Esophagus (tissue), 2 donors: ENCODE measurements around the gene RASA4. TPM values are rescaled to one million over a fixed set of nuclear protein-coding genes. Genes with fewer than 3 reads are reported as not detected.
A peak's percentile ranks its signal among the peaks of the same experiment; 100 is the strongest.
"Not testable (repeated sequence)": the region's sequence is repeated elsewhere in the genome, so short reads cannot be mapped to it uniquely, and the experiment has no call there.

Source experiments
- H3K27ac ChIP-seq, 2 donors: one replicate each; pipeline ENCODE4 v1.5.1; 2013; ENCODE audit warnings: low read depth in 2 of 2, mild to moderate bottlenecking in 2 of 2, inconsistent platforms in 1 of 2, low read length in 1 of 2, moderate library complexity in 1 of 2
- H3K27me3 ChIP-seq, 2 donors: one replicate each; pipeline ENCODE4 v1.6.1; 2013; ENCODE audit warnings: low read length in 2 of 2, control low read depth in 1 of 2, mild to moderate bottlenecking in 1 of 2; ENCODE audit not compliant: insufficient read depth in 2 of 2, control insufficient read depth in 1 of 2
- H3K36me3 ChIP-seq, 2 donors: one replicate each; pipeline ENCODE4 v1.6.1; 2013; ENCODE audit warnings: low read length in 1 of 2; ENCODE audit not compliant: control insufficient read depth in 2 of 2, insufficient read depth in 2 of 2
- H3K4me1 ChIP-seq, 2 donors: one replicate each; pipeline ENCODE4 v1.6.1; 2013; ENCODE audit warnings: low read length in 1 of 2; ENCODE audit not compliant: control insufficient read depth in 2 of 2, insufficient read depth in 2 of 2
- H3K4me3 ChIP-seq, 2 donors: one replicate each; pipeline ENCODE4 v1.5.1; 2013; ENCODE audit warnings: low read length in 2 of 2, mild to moderate bottlenecking in 2 of 2, low read depth in 1 of 2, moderate library complexity in 1 of 2
- H3K9me3 ChIP-seq, 2 donors: one replicate each; pipeline ENCODE4 v1.6.1; 2013; ENCODE audit warnings: mild to moderate bottlenecking in 2 of 2, low read depth in 1 of 2, low read length in 1 of 2, moderate library complexity in 1 of 2; ENCODE audit not compliant: control insufficient read depth in 2 of 2, insufficient read depth in 1 of 2
- WGBS, 2 donors: extraction: QIAGEN DNeasy Blood & Tissue Kit; methylation state at CpG; one replicate each; pipeline ENCODE4 v1.1.7; 2013; 5-methylcytosine and 5-hydroxymethylcytosine counted together
- polyA plus RNA-seq, 2 donors: library from polyadenylated mRNA; stranded (reverse); fragments of 200-250 nt; gene quantifications; one replicate each; pipeline ENCODE4 v1.2.3, GENCODE V29; 2013
- donor health status: healthy with polysubstance abuse.
- donor health status: Bipolar disorder and iron deficiency.

The RASA4 gene
- polyA plus RNA-seq, 2 donors, result 13.0 to 14.3 TPM

DNA sequence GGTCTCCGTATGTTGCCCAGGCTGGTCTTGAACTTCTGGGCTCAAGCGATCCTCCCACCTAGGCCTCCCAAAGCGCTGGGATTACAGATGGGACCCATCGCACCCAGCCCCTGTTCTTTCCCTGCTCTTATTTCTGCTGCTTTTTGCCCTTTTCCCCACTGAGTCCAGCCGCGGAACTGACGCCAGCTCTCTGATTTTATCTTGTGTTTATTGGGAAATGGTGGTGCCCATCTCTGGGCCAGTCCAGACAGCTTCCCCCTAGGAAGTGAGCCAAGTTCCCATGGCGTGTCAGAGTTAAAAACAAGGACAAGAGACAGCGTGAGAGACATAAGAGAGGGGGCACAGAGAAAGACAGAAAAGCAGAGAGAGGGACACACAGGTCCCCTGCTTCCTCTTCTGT is 14.1 kb upstream of the RASA4 start:
- H3K9me3 ChIP-seq, H3K36me3 ChIP-seq, H3K4me1 ChIP-seq, H3K27me3 ChIP-seq, H3K4me3 ChIP-seq, H3K27ac ChIP-seq: not testable (repeated sequence)
- WGBS, 2 donors, result 52 to 67% methylated on average over 4 to 5 of the region's 9 CpGs

DNA sequence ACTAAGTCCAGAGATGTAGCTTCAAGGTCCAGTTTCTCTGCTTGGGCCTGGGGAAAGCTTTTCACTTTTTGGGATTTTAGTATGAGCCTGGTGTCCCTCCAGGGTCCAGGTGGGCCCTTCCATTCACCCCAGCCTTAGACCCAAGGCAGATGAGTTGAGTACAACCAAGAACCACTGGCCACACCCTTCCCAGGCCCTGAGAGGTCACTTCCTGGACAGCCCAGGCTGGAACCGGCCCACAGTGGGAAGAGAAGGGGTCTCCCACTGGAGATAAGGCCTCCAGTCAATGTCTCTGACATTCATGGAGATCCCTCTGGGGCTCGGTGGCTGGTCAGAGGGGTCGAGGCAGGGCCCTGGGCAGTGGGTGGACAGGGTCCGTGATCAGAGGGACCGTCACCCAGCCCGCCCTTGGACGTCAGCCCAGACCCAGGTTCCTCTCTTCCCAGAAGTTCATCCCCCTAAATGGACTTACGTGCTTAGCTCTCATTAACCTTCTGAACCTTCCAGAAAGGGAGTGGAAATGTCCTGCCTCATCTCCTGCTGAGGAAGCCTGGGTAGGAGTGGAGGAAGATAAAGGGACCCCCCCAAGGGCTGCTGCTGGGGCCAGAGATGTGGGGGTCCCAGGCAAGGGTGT is 10.8 kb upstream of the RASA4 start:
- not testable (repeated sequence) for H3K4me3 ChIP-seq, H3K27me3 ChIP-seq, H3K9me3 ChIP-seq, H3K36me3 ChIP-seq, H3K27ac ChIP-seq, H3K4me1 ChIP-seq
- no CpG with 5 or more reads among the region's 8 CpGs for WGBS, 2 donors

DNA sequence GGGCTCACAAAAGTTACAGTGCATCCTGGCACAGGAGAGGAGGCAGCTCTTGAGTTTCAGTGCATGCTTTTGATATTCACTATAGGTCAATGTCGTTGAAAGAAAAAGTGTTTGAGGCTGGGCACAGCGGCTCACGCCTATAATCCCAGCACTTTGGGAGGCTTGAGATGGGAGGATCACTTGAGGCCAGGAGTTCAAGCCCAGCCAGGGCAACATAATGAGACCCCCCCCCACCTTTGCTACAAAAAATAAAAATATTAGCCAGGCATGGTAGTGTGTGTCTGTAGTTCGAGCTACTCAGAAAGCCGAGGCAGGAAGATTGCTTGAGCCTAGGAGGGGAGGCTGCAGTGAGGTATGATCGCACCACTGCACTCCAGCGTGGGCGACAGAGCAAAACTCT is 1.6 kb upstream of the RASA4 start:
- not testable (repeated sequence) for H3K4me1 ChIP-seq, H3K27ac ChIP-seq, H3K27me3 ChIP-seq, H3K9me3 ChIP-seq, H3K4me3 ChIP-seq, H3K36me3 ChIP-seq
- 82 to 88% methylated on average over 3 to 5 of the region's 8 CpGs for WGBS, 2 donors

DNA sequence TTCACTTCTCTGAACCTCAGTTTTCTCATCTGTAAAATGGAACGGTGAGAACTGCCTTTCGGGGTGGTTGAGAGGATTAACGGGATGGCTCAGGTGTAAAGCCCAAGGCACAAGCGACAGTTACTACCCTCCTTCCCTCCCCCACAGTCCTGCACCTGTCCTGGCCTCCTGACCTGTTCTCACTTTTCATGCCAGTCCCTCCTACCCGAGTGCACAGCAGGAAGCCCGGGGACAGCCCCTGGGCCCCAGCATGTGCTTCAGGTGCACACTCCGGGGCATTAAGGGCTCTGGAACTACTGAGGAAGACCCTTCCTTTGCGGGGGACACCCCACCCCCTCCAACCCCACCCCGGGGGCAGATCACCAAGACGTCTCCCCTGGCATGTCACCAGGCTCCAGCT is 626 bp downstream of the RASA4 start:
- not testable (repeated sequence) for H3K9me3 ChIP-seq, H3K27ac ChIP-seq, H3K4me3 ChIP-seq, H3K36me3 ChIP-seq, H3K27me3 ChIP-seq, H3K4me1 ChIP-seq
- no CpG with 5 or more reads among the region's 10 CpGs for WGBS, 2 donors

DNA sequence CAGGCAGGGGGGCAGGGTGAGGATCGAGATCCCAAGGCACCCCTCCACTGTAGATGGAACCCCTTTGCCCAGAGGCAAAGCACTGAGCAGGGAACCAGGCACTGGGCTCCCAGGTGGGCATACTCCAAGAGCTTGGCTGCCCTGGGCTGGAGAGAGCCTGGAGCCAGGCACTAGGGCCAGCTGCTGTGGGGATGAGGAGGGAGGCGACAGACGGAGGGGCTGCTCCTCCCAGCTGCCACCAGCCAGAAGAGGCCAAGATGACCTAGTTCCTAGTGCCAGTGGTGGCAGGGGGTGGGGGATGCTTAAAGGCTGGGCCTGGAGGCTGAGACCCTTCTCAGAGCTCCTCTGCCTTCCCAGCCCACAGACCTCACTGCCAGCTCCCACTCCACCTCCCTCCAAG is 1.7 kb downstream of the RASA4 start:
- no CpG with 5 or more reads among the region's 3 CpGs for WGBS, 2 donors
- H3K4me3 ChIP-seq, H3K27me3 ChIP-seq: not testable (repeated sequence)

DNA sequence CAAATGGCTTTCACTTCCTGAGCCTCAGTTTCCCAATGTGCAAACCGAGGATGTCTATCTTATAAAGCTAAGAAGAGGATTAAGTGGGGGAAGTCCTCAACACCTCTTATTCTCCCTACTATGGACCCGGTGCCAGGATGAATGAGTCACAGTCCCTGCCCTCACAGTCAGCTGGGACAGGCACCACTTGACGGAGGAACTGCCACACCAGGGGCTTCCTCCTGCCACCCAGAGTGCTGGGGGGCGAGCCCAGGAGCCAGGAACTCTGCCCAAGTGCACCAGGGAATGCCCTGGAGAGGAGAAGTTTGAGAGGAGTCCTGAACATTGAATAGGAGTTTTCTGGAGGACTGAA is 2.2 kb downstream of the RASA4 start:
- H3K4me1 ChIP-seq, H3K4me3 ChIP-seq, H3K27ac ChIP-seq, H3K9me3 ChIP-seq, H3K36me3 ChIP-seq, H3K27me3 ChIP-seq: not testable (repeated sequence)
- no CpG with 5 or more reads among the region's 4 CpGs for WGBS, 2 donors

More for the DNA sequence above, 1.7 kb downstream of the RASA4 start:
- H3K4me1 ChIP-seq, H3K9me3 ChIP-seq, H3K27ac ChIP-seq, H3K36me3 ChIP-seq: not testable (repeated sequence)

DNA sequence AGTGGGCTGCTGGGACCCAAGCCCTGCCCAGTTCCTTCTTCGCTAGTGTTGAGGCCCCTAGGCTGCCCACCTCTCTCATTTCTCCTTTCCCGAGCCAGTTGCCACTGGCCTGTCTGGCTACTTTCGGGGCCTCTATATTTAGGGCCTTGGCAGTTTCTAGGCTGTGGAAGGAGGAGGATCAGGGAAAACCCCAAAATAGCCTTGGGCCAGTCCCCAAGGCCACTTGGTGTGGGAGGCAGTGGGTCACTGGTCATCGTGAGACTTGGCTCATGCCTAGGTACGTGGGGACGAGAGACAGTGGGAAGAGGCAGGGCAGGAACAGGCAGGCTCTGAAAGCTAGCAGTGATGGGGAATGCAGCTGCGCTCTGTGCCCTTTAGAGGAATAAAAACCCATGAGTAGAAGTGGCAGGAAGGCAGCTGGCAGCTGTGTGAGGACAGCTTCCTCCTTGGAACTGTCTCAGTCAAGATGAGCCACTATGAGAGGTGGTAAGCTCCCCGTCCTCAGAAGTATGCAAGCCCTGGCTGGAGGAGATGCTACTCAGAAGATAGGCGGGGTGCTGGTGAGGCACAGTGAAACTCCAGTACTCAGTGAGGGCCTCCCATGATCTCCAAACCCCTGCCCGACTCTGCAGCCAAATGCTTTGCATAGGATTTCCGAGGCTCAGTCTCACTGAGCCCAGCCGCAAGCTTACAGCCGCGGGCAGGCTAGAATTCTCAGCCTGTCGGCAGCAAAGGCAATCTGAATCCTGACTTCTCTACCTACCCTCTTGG is 2.8 kb downstream of the RASA4 start:
- not testable (repeated sequence) for H3K4me3 ChIP-seq, H3K27ac ChIP-seq, H3K4me1 ChIP-seq, H3K36me3 ChIP-seq, H3K27me3 ChIP-seq, H3K9me3 ChIP-seq
- WGBS, 2 donors, result 48 to 57% methylated on average over 2 to 4 of the region's 15 CpGs

DNA sequence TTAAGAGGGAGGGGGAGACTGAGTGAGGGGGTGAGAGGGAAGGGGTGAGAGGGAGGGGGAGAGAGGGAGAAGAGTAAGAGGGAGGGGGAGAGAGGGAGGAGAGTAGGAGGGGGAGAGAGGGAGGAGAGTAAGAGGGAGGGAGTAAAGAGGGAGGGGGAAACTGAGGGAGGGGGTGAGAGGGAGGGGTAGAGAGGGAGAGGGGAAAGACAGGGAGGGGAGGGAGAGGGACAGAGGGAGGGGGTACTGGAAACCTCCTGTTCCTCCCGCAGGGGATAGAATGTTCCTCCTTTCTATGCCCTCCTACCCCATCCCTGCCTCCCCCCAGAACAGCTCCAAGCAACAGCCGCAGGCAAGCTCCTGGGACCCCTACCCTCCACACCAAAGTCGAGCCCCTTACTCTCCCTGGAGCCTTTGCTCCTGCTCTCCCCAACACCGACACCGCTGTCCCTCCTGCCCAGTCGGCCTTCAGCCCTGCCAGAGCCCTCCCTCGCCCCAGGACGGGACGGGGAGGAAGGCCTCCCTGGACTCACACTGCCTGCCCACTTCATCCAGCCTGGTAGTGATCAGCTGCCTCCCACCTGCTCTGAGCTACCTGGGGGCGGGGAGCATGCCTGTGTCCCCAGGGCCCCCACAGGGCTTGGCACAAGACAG is 4.8 kb downstream of the RASA4 start:
- 27 to 35% methylated on average over 6 to 7 of the region's 10 CpGs for WGBS, 2 donors

DNA sequence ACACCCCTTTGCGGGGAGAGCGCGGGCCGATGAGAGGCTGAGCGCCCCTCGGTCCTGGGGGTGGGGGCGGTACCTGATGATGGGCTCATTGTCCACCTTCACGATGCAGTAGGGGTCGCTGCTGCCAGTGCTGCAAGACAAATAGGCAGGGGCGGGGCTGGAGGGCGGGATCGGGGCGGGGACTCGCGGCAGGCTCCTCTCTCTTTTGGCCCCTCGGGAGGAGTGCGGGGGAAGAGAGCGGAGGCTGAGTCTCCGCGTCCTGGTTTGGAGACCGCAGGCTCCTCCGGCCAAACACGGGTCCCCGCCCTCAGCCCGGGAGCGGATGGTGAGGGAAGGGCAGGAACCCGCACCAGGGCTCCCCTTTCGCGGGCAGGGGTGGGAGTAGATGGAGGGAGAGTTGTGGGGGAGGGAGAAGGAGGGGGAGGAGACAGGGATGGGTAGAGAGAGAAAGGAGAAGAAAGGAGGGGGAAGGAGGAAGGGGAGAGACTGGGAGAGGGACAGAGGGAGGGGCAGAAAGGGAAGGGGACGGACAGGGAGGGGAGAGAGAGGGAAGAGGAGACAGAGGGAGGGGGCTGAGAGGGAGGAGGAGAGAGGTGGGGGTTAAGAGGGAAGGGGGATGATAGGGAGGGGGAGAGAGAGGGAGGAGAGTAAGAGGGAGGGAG is 5.4 kb downstream of the RASA4 start:
- not testable (repeated sequence) for H3K27ac ChIP-seq, H3K9me3 ChIP-seq, H3K4me3 ChIP-seq, H3K36me3 ChIP-seq, H3K4me1 ChIP-seq, H3K27me3 ChIP-seq
- WGBS, 2 donors, result no CpG with 5 or more reads among the region's 30 CpGs

More for the DNA sequence above, 4.8 kb downstream of the RASA4 start:
- H3K27ac ChIP-seq, result peak overlapping the region in 1 of 2 donors; percentile 15
- not testable (repeated sequence) for H3K36me3 ChIP-seq, H3K9me3 ChIP-seq, H3K4me1 ChIP-seq, H3K4me3 ChIP-seq, H3K27me3 ChIP-seq
